HL-60 (cell line): ENCODE results near the gene POLR1A.

Experiments used
- POLR2AphosphoS5 ChIP-seq: IDR thresholded peaks from 2 replicates; pipeline ENCODE4 v1.6.1; 2012; ENCODE audit warnings: low read depth
- TF ChIP-seq, protein P1 (sequence below): IDR thresholded peaks from one replicate; pipeline ENCODE4 v1.5.1; 2011; ENCODE audit warnings: low read length, control low read depth, inconsistent platforms; ENCODE audit not compliant: insufficient read depth

- TF ChIP-seq POLR2AphosphoS5, result peak; percentile 88
- TF ChIP-seq, protein P1, sequence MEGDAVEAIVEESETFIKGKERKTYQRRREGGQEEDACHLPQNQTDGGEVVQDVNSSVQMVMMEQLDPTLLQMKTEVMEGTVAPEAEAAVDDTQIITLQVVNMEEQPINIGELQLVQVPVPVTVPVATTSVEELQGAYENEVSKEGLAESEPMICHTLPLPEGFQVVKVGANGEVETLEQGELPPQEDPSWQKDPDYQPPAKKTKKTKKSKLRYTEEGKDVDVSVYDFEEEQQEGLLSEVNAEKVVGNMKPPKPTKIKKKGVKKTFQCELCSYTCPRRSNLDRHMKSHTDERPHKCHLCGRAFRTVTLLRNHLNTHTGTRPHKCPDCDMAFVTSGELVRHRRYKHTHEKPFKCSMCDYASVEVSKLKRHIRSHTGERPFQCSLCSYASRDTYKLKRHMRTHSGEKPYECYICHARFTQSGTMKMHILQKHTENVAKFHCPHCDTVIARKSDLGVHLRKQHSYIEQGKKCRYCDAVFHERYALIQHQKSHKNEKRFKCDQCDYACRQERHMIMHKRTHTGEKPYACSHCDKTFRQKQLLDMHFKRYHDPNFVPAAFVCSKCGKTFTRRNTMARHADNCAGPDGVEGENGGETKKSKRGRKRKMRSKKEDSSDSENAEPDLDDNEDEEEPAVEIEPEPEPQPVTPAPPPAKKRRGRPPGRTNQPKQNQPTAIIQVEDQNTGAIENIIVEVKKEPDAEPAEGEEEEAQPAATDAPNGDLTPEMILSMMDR, result no peak
Observed at GRCh38 chr2:86035883-86036668, 69.6 kb downstream of the POLR1A start.
